WTC11 (cell line): ENCODE measurements around the gene TRIM23. TPM values are rescaled to one million over a fixed set of nuclear protein-coding genes. Genes with fewer than 3 reads are reported as not detected.
A peak's percentile ranks its signal among the peaks of the same experiment; 100 is the strongest.

Experiments
- ATAC-seq: fragments of 200-7000 bp; cut with Tn5 transposase; 2 replicates; pipeline ENCODE4 v1.10.0; 2021; ENCODE audit warnings: mild to moderate bottlenecking, moderate library complexity
- CTCF ChIA-PET: fragments of 300-600 bp; sonication (Branson Sonifier 250); formaldehyde crosslinking; loops from one replicate; lab custom pipeline; 2021; ENCODE audit warnings: antibody characterized with exemption; lab: Charles Lee
- POLR2A ChIA-PET: fragments of 350-600 bp; sonication (Branson Sonifier 250); formaldehyde crosslinking; loops from one replicate; lab custom pipeline; 2021; ENCODE audit warnings: antibody characterized with exemption; lab: Charles Lee
- DNase-seq: peaks from one replicate; pipeline ENCODE4 v3.0.0; 2021; ENCODE audit warnings: low spot score
- H3K27ac Mint-ChIP-seq: 2 replicates; pipeline ENCODE4 v1.8.0; 2021; ENCODE audit warnings: mixed read lengths
- H3K27me3 Mint-ChIP-seq: 2 replicates; pipeline ENCODE4 v1.8.0; 2021; ENCODE audit warnings: low read depth, mild to moderate bottlenecking, moderate library complexity, mixed read lengths
- H3K36me3 Mint-ChIP-seq: 2 replicates; pipeline ENCODE4 v1.8.0; 2021; ENCODE audit warnings: mixed read lengths
- H3K4me1 Mint-ChIP-seq: 2 replicates; pipeline ENCODE4 v1.8.0; 2022; ENCODE audit warnings: mixed read lengths
- H3K4me3 Mint-ChIP-seq: 2 replicates; pipeline ENCODE4 v1.8.0; 2021; ENCODE audit warnings: mild to moderate bottlenecking, moderate library complexity, mixed read lengths
- H3K9me3 Mint-ChIP-seq: 2 replicates; pipeline ENCODE4 v1.8.0; 2021; ENCODE audit warnings: mixed read lengths
- ARID4B ChIP-seq: sonication (generic); formaldehyde crosslinking; IDR thresholded peaks from 2 replicates; pipeline ENCODE4 v1.8.0; 2023; ENCODE audit warnings: missing genetic modification reagents, mild to moderate bottlenecking, borderline replicate concordance
- CREB1 ChIP-seq: sonication (generic); formaldehyde crosslinking; IDR thresholded peaks from 2 replicates; pipeline ENCODE4 v1.8.0; 2023; ENCODE audit warnings: mild to moderate bottlenecking, missing genetic modification reagents
- IRF2 ChIP-seq: sonication (generic); formaldehyde crosslinking; IDR thresholded peaks from 2 replicates; pipeline ENCODE4 v1.8.0; 2022; ENCODE audit warnings: low read depth, missing genetic modification reagents, borderline replicate concordance
- JAZF1 ChIP-seq: fragments of 250-450 bp; sonication (Bioruptor Pico); IDR thresholded peaks from 2 replicates; pipeline ENCODE4 v1.9.0; 2021; ENCODE audit warnings: moderate library complexity, mild to moderate bottlenecking, inconsistent platforms
- MLX ChIP-seq: sonication (generic); formaldehyde crosslinking; IDR thresholded peaks from 2 replicates; pipeline ENCODE4 v1.8.1; 2023; ENCODE audit warnings: mild to moderate bottlenecking, missing genetic modification reagents, moderate library complexity
- NR3C1 ChIP-seq: sonication (generic); formaldehyde crosslinking; conservative IDR thresholded peaks from 2 replicates; pipeline ENCODE4 v1.8.1; 2023; ENCODE audit warnings: low read depth, mild to moderate bottlenecking, missing genetic modification reagents
- RORB ChIP-seq: fragments of 250-450 bp; sonication (Bioruptor Pico); IDR thresholded peaks from 2 replicates; pipeline ENCODE4 v1.9.0; 2021; ENCODE audit warnings: mild to moderate bottlenecking
- SOX15 ChIP-seq: fragments of 250-450 bp; sonication (Bioruptor Pico); IDR thresholded peaks from 2 replicates; pipeline ENCODE4 v1.9.0; 2021; ENCODE audit warnings: mild to moderate bottlenecking
- ZBTB43 ChIP-seq: sonication (generic); formaldehyde crosslinking; IDR thresholded peaks from 2 replicates; pipeline ENCODE4 v1.8.1; 2023; ENCODE audit warnings: mild to moderate bottlenecking, missing genetic modification reagents
- ZNF138 ChIP-seq: sonication (generic); formaldehyde crosslinking; conservative IDR thresholded peaks from 2 replicates; pipeline ENCODE4 v1.8.1; 2022; ENCODE audit warnings: mild to moderate bottlenecking, moderate library complexity, missing genetic modification reagents
- ZNF396 ChIP-seq: fragments of 250-450 bp; sonication (Bioruptor Pico); IDR thresholded peaks from 2 replicates; pipeline ENCODE4 v1.8.0; 2021; ENCODE audit warnings: mild to moderate bottlenecking, moderate library complexity, borderline replicate concordance
- ZNF532 ChIP-seq: fragments of 250-450 bp; sonication (Bioruptor Pico); IDR thresholded peaks from 2 replicates; pipeline ENCODE4 v1.9.0; 2021; ENCODE audit warnings: mild to moderate bottlenecking, borderline replicate concordance
- total RNA-seq: library from RNA; stranded (reverse); gene quantifications from 3 replicates; pipeline ENCODE4 v1.2.3, GENCODE V29; 2021
- TF ChIP-seq, protein P1 (sequence below): sonication (generic); formaldehyde crosslinking; IDR thresholded peaks from 2 replicates; pipeline ENCODE4 v1.8.1; 2022; ENCODE audit warnings: missing genetic modification reagents, borderline replicate concordance
- TF ChIP-seq, protein P2 (sequence below): sonication (generic); formaldehyde crosslinking; conservative IDR thresholded peaks from 2 replicates; pipeline ENCODE4 v1.8.1; 2023; ENCODE audit warnings: mild to moderate bottlenecking, low read depth, missing genetic modification reagents, moderate library complexity
- TF ChIP-seq, protein P3 (sequence below): sonication (generic); formaldehyde crosslinking; IDR thresholded peaks from 2 replicates; pipeline ENCODE4 v1.8.1; 2023; ENCODE audit warnings: mild to moderate bottlenecking, missing genetic modification reagents, borderline replicate concordance

Gene TRIM23
- total RNA-seq, 1 experiment from 2014 or later: 11.8 TPM

GRCh38 chr5:65563777-65564176 lies 60.4 kb downstream of the TRIM23 start:
- H3K4me1 Mint-ChIP-seq: peaks cover 17% of the 10 kb centered on the region
- ChIA-PET POLR2A (no interaction called here), CTCF (no interaction called here)
- H3K36me3 Mint-ChIP-seq: 0 out of 2 replicates have a peak, but pooled peaks cover 4% of the 10 kb centered on the region
- no peaks in the 10 kb centered on the region for H3K9me3 Mint-ChIP-seq
- TF ChIP-seq, protein P1, sequence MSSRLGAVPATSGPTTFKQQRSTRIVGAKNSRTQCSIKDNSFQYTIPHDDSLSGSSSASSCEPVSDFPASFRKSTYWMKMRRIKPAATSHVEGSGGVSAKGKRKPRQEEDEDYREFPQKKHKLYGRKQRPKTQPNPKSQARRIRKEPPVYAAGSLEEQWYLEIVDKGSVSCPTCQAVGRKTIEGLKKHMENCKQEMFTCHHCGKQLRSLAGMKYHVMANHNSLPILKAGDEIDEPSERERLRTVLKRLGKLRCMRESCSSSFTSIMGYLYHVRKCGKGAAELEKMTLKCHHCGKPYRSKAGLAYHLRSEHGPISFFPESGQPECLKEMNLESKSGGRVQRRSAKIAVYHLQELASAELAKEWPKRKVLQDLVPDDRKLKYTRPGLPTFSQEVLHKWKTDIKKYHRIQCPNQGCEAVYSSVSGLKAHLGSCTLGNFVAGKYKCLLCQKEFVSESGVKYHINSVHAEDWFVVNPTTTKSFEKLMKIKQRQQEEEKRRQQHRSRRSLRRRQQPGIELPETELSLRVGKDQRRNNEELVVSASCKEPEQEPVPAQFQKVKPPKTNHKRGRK (CRISPR knock-in tag): no peak
- no peak for TF ChIP-seq ZNF532 (CRISPR knock-in tag)
- no peak for TF ChIP-seq ARID4B (CRISPR knock-in tag)
- TF ChIP-seq ZNF138 (CRISPR knock-in tag): no peak
- TF ChIP-seq ZNF396: no peak
- no peak for TF ChIP-seq MLX (CRISPR knock-in tag)
- no peak for TF ChIP-seq SOX15 (CRISPR knock-in tag)
- TF ChIP-seq, protein P2, sequence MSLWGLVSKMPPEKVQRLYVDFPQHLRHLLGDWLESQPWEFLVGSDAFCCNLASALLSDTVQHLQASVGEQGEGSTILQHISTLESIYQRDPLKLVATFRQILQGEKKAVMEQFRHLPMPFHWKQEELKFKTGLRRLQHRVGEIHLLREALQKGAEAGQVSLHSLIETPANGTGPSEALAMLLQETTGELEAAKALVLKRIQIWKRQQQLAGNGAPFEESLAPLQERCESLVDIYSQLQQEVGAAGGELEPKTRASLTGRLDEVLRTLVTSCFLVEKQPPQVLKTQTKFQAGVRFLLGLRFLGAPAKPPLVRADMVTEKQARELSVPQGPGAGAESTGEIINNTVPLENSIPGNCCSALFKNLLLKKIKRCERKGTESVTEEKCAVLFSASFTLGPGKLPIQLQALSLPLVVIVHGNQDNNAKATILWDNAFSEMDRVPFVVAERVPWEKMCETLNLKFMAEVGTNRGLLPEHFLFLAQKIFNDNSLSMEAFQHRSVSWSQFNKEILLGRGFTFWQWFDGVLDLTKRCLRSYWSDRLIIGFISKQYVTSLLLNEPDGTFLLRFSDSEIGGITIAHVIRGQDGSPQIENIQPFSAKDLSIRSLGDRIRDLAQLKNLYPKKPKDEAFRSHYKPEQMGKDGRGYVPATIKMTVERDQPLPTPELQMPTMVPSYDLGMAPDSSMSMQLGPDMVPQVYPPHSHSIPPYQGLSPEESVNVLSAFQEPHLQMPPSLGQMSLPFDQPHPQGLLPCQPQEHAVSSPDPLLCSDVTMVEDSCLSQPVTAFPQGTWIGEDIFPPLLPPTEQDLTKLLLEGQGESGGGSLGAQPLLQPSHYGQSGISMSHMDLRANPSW (CRISPR knock-in tag): no peak
- no peak for TF ChIP-seq CREB1 (CRISPR knock-in tag)
- no peak for TF ChIP-seq IRF2
- no peak for TF ChIP-seq NR3C1 (CRISPR knock-in tag)
- TF ChIP-seq ZBTB43 (CRISPR knock-in tag): no peak
- no peak for TF ChIP-seq JAZF1 (CRISPR knock-in tag)
- TF ChIP-seq, protein P3, sequence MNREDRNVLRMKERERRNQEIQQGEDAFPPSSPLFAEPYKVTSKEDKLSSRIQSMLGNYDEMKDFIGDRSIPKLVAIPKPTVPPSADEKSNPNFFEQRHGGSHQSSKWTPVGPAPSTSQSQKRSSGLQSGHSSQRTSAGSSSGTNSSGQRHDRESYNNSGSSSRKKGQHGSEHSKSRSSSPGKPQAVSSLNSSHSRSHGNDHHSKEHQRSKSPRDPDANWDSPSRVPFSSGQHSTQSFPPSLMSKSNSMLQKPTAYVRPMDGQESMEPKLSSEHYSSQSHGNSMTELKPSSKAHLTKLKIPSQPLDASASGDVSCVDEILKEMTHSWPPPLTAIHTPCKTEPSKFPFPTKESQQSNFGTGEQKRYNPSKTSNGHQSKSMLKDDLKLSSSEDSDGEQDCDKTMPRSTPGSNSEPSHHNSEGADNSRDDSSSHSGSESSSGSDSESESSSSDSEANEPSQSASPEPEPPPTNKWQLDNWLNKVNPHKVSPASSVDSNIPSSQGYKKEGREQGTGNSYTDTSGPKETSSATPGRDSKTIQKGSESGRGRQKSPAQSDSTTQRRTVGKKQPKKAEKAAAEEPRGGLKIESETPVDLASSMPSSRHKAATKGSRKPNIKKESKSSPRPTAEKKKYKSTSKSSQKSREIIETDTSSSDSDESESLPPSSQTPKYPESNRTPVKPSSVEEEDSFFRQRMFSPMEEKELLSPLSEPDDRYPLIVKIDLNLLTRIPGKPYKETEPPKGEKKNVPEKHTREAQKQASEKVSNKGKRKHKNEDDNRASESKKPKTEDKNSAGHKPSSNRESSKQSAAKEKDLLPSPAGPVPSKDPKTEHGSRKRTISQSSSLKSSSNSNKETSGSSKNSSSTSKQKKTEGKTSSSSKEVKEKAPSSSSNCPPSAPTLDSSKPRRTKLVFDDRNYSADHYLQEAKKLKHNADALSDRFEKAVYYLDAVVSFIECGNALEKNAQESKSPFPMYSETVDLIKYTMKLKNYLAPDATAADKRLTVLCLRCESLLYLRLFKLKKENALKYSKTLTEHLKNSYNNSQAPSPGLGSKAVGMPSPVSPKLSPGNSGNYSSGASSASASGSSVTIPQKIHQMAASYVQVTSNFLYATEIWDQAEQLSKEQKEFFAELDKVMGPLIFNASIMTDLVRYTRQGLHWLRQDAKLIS (CRISPR knock-in tag): no peak
- no peak for TF ChIP-seq RORB (CRISPR knock-in tag)
- no peaks in the 10 kb centered on the region for H3K27me3 Mint-ChIP-seq
- DNase-seq (no peak), ATAC-seq (no peak)
- H3K27ac Mint-ChIP-seq: peak overlapping the region; percentile 100
- peak overlapping the region; percentile 100 for H3K4me3 Mint-ChIP-seq
